Measurements from ENCODE around the gene GREB1L. TPM values are rescaled to one million over a fixed set of nuclear protein-coding genes. Genes with fewer than 3 reads are reported as not detected.

Gene GREB1L
- polyA plus RNA-seq, 1 of the 3 experiments (the other 2 are of a cell fraction), result under 0.01 TPM

DNA sequence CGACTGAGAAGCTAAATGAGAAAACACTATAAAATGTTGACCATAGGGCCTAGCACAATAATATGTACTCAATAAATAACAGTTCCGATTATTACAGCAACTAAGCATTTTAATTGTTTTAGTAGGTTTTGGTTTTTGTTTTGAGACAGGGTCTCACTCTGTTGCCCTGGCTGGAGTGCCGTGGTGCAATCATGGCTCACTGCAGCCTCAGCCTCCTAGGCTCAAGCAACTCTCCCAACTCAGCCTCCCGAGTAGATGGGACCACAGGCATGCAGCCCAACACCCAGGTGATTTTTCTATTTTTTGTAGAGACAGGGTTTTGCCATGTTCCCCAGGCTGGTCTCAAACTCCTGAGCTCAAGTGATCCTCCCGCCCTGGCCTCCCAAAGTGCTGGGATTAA, 304.4 kb downstream of the GREB1L start:
- ChIA-PET POLR2A (no interaction called here), CTCF (interaction anchor here (1.0 to 1.2 kb wide), 2 partner anchors 52 to 54 kb away, joined by 3 read pairs; partner anchors contain the start of gene ESCO1)
- Histone ChIP-seq H3K9me2 (no peaks in the 10 kb centered on the region), H3K4me2 (no peak overlapping the region), H4K20me1 (ENCODE audit: insufficient read depth) (no peaks in the 10 kb centered on the region), H3K9ac (no peak overlapping the region), H3F3A (replicated peaks; ENCODE audit: insufficient read depth) (peaks cover 3% of the 10 kb centered on the region), H3K27ac (ENCODE audit: low read depth in 2 of 2, low read length in 1 of 2) (no peak overlapping the region), H3K27me3 (ENCODE audit: insufficient read depth) (no peaks in the 10 kb centered on the region), H3K79me2 (ENCODE audit: insufficient read depth) (no peaks in the 10 kb centered on the region), H3K4me3 (ENCODE audit: low read depth in 2 of 2, low read length in 1 of 2) (no peak overlapping the region), H3K9me3 (no peaks in the 10 kb centered on the region), H3K36me3 (replicated peaks in 1 of 2; ENCODE audit: control insufficient read depth in 1 of 2, insufficient read depth in 2 of 2, low read length in 1 of 2) (peaks cover 0 to 15% of the 10 kb centered on the region in 2 experiments), H3K4me1 (ENCODE audit: control insufficient read depth in 1 of 2, insufficient read depth in 2 of 2, low read depth in 1 of 2, low read length in 1 of 2) (no peaks in the 10 kb centered on the region), H2AFZ (ENCODE audit: low read depth) (no peak overlapping the region)
- 93% methylated on average over 5 of the region's 5 CpGs for WGBS (ENCODE audit: low lambda C conversion rate)
- DNase-seq, result no peak
- no peak for TF ChIP-seq RFX5 (IDR thresholded peaks at IDR 0.05; ENCODE audit: low read length)
- no peak for TF ChIP-seq SMC3 (IDR thresholded peaks at IDR 0.05; ENCODE audit: low read depth, low read length)
- TF ChIP-seq FOXM1 (IDR thresholded peaks at IDR 0.05; ENCODE audit: low read depth), result no peak
- TF ChIP-seq, protein P1, sequence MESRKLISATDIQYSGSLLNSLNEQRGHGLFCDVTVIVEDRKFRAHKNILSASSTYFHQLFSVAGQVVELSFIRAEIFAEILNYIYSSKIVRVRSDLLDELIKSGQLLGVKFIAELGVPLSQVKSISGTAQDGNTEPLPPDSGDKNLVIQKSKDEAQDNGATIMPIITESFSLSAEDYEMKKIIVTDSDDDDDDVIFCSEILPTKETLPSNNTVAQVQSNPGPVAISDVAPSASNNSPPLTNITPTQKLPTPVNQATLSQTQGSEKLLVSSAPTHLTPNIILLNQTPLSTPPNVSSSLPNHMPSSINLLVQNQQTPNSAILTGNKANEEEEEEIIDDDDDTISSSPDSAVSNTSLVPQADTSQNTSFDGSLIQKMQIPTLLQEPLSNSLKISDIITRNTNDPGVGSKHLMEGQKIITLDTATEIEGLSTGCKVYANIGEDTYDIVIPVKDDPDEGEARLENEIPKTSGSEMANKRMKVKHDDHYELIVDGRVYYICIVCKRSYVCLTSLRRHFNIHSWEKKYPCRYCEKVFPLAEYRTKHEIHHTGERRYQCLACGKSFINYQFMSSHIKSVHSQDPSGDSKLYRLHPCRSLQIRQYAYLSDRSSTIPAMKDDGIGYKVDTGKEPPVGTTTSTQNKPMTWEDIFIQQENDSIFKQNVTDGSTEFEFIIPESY (IDR thresholded peaks at IDR 0.05; ENCODE audit: borderline replicate concordance, low read depth), result no peak
- TF ChIP-seq EP300 (IDR thresholded peaks at IDR 0.05; ENCODE audit: borderline replicate concordance in 1 of 2, low read depth in 1 of 2, low read length in 1 of 2), result no peak
- no peak for TF ChIP-seq GABPA (IDR thresholded peaks at IDR 0.05; ENCODE audit: low read depth)
- TF ChIP-seq POLR2AphosphoS5 (IDR thresholded peaks at IDR 0.05; ENCODE audit: low read depth, low read length), result no peak
- TF ChIP-seq RCOR1 (IDR thresholded peaks at IDR 0.05; ENCODE audit: low read length), result no peak
- TF ChIP-seq TAF1 (IDR thresholded peaks at IDR 0.05; ENCODE audit: borderline replicate concordance, low read depth, low read length), result no peak
- TF ChIP-seq JUND (IDR thresholded peaks at IDR 0.05), result no peak

DNA sequence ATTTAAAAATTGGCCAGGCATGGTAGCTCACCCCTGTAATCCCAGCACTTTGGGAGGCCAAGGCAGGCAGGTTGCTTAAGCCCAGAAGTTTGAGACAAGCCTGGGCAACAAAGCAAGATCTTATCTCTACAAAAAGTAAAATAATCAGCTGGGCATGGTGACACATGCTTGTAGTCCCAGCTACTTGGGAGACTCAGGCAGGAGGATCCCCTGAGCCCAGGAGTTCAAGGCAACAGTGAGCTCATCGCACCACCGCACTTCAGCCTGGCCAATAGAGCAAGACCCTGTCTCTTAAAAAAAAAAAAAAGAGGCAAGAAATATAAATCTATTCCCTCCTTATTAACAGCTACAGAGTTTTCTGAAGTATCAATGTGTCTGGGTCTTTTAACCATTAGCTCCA, 306.6 kb downstream of the GREB1L start:
- H3K9me2 ChIP-seq, result no peaks in the 10 kb centered on the region
- H3K4me3 ChIP-seq (ENCODE audit: low read depth in 2 of 2, low read length in 1 of 2), result no peak overlapping the region
- peaks cover 0 to 18% of the 10 kb centered on the region in 2 experiments for H3K36me3 ChIP-seq (replicated peaks in 1 of 2; ENCODE audit: control insufficient read depth in 1 of 2, insufficient read depth in 2 of 2, low read length in 1 of 2)
- no peak overlapping the region for H3K9ac ChIP-seq
- no peaks in the 10 kb centered on the region for H3K27me3 ChIP-seq (ENCODE audit: insufficient read depth)
- DNase-seq, result no peak
- no peaks in the 10 kb centered on the region for H4K20me1 ChIP-seq (ENCODE audit: insufficient read depth)
- ChIA-PET POLR2A (interaction anchor here (0.6 kb wide), 1 partner anchor 436 kb away, joined by 3 read pairs; no protein-coding TSS in a partner anchor), CTCF (interaction anchor here (1.1 kb wide), 1 partner anchor 10 kb away, joined by 3 read pairs; no protein-coding TSS in a partner anchor)
- no peaks in the 10 kb centered on the region for H3F3A ChIP-seq (replicated peaks; ENCODE audit: insufficient read depth)
- no peak overlapping the region for H2AFZ ChIP-seq (ENCODE audit: low read depth)
- TF ChIP-seq, protein P2, sequence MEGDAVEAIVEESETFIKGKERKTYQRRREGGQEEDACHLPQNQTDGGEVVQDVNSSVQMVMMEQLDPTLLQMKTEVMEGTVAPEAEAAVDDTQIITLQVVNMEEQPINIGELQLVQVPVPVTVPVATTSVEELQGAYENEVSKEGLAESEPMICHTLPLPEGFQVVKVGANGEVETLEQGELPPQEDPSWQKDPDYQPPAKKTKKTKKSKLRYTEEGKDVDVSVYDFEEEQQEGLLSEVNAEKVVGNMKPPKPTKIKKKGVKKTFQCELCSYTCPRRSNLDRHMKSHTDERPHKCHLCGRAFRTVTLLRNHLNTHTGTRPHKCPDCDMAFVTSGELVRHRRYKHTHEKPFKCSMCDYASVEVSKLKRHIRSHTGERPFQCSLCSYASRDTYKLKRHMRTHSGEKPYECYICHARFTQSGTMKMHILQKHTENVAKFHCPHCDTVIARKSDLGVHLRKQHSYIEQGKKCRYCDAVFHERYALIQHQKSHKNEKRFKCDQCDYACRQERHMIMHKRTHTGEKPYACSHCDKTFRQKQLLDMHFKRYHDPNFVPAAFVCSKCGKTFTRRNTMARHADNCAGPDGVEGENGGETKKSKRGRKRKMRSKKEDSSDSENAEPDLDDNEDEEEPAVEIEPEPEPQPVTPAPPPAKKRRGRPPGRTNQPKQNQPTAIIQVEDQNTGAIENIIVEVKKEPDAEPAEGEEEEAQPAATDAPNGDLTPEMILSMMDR (IDR thresholded peaks at IDR 0.05), result no peak
- no peak for TF ChIP-seq ELF1 (IDR thresholded peaks at IDR 0.05)
- no peak for TF ChIP-seq EZH2phosphoT487 (IDR thresholded peaks at IDR 0.05; ENCODE audit: borderline replicate concordance, low read depth)
- TF ChIP-seq, protein P3, sequence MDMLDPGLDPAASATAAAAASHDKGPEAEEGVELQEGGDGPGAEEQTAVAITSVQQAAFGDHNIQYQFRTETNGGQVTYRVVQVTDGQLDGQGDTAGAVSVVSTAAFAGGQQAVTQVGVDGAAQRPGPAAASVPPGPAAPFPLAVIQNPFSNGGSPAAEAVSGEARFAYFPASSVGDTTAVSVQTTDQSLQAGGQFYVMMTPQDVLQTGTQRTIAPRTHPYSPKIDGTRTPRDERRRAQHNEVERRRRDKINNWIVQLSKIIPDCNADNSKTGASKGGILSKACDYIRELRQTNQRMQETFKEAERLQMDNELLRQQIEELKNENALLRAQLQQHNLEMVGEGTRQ (IDR thresholded peaks at IDR 0.05; ENCODE audit: borderline replicate concordance, low read depth, low read length), result no peak
- no peak for TF ChIP-seq CHD2 (IDR thresholded peaks at IDR 0.05; ENCODE audit: low read length, partially characterized antibody)
- TF ChIP-seq, protein P4, sequence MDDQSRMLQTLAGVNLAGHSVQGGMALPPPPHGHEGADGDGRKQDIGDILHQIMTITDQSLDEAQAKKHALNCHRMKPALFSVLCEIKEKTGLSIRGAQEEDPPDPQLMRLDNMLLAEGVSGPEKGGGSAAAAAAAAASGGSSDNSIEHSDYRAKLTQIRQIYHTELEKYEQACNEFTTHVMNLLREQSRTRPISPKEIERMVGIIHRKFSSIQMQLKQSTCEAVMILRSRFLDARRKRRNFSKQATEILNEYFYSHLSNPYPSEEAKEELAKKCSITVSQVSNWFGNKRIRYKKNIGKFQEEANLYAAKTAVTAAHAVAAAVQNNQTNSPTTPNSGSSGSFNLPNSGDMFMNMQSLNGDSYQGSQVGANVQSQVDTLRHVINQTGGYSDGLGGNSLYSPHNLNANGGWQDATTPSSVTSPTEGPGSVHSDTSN (IDR thresholded peaks at IDR 0.05), result no peak
- TF ChIP-seq EP300 (IDR thresholded peaks at IDR 0.05; ENCODE audit: borderline replicate concordance in 1 of 2, low read depth in 1 of 2, low read length in 1 of 2), result no peak
- TF ChIP-seq MEF2A (IDR thresholded peaks at IDR 0.05; ENCODE audit: borderline replicate concordance, low read depth), result no peak
- TF ChIP-seq POLR2AphosphoS5 (IDR thresholded peaks at IDR 0.05; ENCODE audit: low read depth, low read length), result no peak
- TF ChIP-seq TAF1 (IDR thresholded peaks at IDR 0.05; ENCODE audit: borderline replicate concordance, low read depth, low read length), result no peak
- TF ChIP-seq RFX5 (IDR thresholded peaks at IDR 0.05; ENCODE audit: low read length), result no peak
- TF ChIP-seq NRF1 (IDR thresholded peaks at IDR 0.05; ENCODE audit: low read depth, low read length), result no peak
- TF ChIP-seq, protein P5, sequence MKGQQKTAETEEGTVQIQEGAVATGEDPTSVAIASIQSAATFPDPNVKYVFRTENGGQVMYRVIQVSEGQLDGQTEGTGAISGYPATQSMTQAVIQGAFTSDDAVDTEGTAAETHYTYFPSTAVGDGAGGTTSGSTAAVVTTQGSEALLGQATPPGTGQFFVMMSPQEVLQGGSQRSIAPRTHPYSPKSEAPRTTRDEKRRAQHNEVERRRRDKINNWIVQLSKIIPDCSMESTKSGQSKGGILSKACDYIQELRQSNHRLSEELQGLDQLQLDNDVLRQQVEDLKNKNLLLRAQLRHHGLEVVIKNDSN (IDR thresholded peaks at IDR 0.05; ENCODE audit: borderline replicate concordance, low read depth), result no peak
- H3K9me3 ChIP-seq, result no peaks in the 10 kb centered on the region
- no peaks in the 10 kb centered on the region for H3K4me1 ChIP-seq (ENCODE audit: control insufficient read depth in 1 of 2, insufficient read depth in 2 of 2, low read depth in 1 of 2, low read length in 1 of 2)
- WGBS (ENCODE audit: low lambda C conversion rate), result 100% methylated on average over 2 of the region's 2 CpGs
- no peaks in the 10 kb centered on the region; the same call in 1 of the 2 replicates for H3K79me2 ChIP-seq (ENCODE audit: insufficient read depth)
- no peak overlapping the region for H3K27ac ChIP-seq (ENCODE audit: low read depth in 2 of 2, low read length in 1 of 2)
- H3K4me2 ChIP-seq, result no peak overlapping the region

Measured in SK-N-SH (cell line).